WTC11 (cell line): ENCODE results near the gene PPP5C. TPM values are rescaled to one million over a fixed set of nuclear protein-coding genes. Genes with fewer than 3 reads are reported as not detected.
A peak's percentile ranks its signal among the peaks of the same experiment; 100 is the strongest.

Experiments used
- ATAC-seq: fragments of 200-7000 bp; cut with Tn5 transposase; 2 replicates; pipeline ENCODE4 v1.10.0; 2021; ENCODE audit warnings: mild to moderate bottlenecking, moderate library complexity
- CTCF ChIA-PET: fragments of 300-600 bp; sonication (Branson Sonifier 250); formaldehyde crosslinking; loops from one replicate; lab custom pipeline; 2021; ENCODE audit warnings: antibody characterized with exemption; lab: Charles Lee
- POLR2A ChIA-PET: fragments of 350-600 bp; sonication (Branson Sonifier 250); formaldehyde crosslinking; loops from one replicate; lab custom pipeline; 2021; ENCODE audit warnings: antibody characterized with exemption; lab: Charles Lee
- DNase-seq: peaks from one replicate; pipeline ENCODE4 v3.0.0; 2021; ENCODE audit warnings: low spot score
- H3K27ac Mint-ChIP-seq: 2 replicates; pipeline ENCODE4 v1.8.0; 2021; ENCODE audit warnings: mixed read lengths
- H3K27me3 Mint-ChIP-seq: 2 replicates; pipeline ENCODE4 v1.8.0; 2021; ENCODE audit warnings: low read depth, mild to moderate bottlenecking, moderate library complexity, mixed read lengths
- H3K36me3 Mint-ChIP-seq: 2 replicates; pipeline ENCODE4 v1.8.0; 2021; ENCODE audit warnings: mixed read lengths
- H3K4me1 Mint-ChIP-seq: 2 replicates; pipeline ENCODE4 v1.8.0; 2022; ENCODE audit warnings: mixed read lengths
- H3K4me3 Mint-ChIP-seq: 2 replicates; pipeline ENCODE4 v1.8.0; 2021; ENCODE audit warnings: mild to moderate bottlenecking, moderate library complexity, mixed read lengths
- H3K9me3 Mint-ChIP-seq: 2 replicates; pipeline ENCODE4 v1.8.0; 2021; ENCODE audit warnings: mixed read lengths
- E2F4 ChIP-seq: sonication (generic); formaldehyde crosslinking; IDR thresholded peaks from 2 replicates; pipeline ENCODE4 v1.8.1; 2022; ENCODE audit warnings: low read depth, mild to moderate bottlenecking, moderate library complexity, missing genetic modification reagents, borderline replicate concordance
- ETV6 ChIP-seq: sonication (generic); formaldehyde crosslinking; IDR thresholded peaks from 2 replicates; pipeline ENCODE4 v1.8.1; 2022; ENCODE audit warnings: mild to moderate bottlenecking, missing genetic modification reagents
- FOXJ3 ChIP-seq: sonication (generic); formaldehyde crosslinking; IDR thresholded peaks from 2 replicates; pipeline ENCODE4 v1.9.0; 2021; ENCODE audit warnings: missing genetic modification reagents, mild to moderate bottlenecking, borderline replicate concordance
- GTF2I ChIP-seq: fragments of 250-450 bp; sonication (Bioruptor Pico); conservative IDR thresholded peaks from 2 replicates; pipeline ENCODE4 v1.4.0; 2021; ENCODE audit warnings: mild to moderate bottlenecking
- KAT7 ChIP-seq: sonication (generic); formaldehyde crosslinking; IDR thresholded peaks from 2 replicates; pipeline ENCODE4 v1.8.1; 2023; ENCODE audit warnings: missing genetic modification reagents, mild to moderate bottlenecking, borderline replicate concordance
- MYBL2 ChIP-seq: sonication (generic); formaldehyde crosslinking; IDR thresholded peaks from 2 replicates; pipeline ENCODE4 v1.8.1; 2023; ENCODE audit warnings: mild to moderate bottlenecking, moderate library complexity, missing genetic modification reagents
- NR2C2 ChIP-seq: sonication (generic); formaldehyde crosslinking; IDR thresholded peaks from 2 replicates; pipeline ENCODE4 v1.8.0; 2022; ENCODE audit warnings: mild to moderate bottlenecking, missing genetic modification reagents
- NR3C1 ChIP-seq: sonication (generic); formaldehyde crosslinking; conservative IDR thresholded peaks from 2 replicates; pipeline ENCODE4 v1.8.1; 2023; ENCODE audit warnings: low read depth, mild to moderate bottlenecking, missing genetic modification reagents
- PRDM15 ChIP-seq: sonication (generic); formaldehyde crosslinking; IDR thresholded peaks from 2 replicates; pipeline ENCODE4 v1.8.0; 2022; ENCODE audit warnings: missing genetic modification reagents
- TCF7 ChIP-seq: sonication (generic); formaldehyde crosslinking; IDR thresholded peaks from 2 replicates; pipeline ENCODE4 v1.8.0; 2022; ENCODE audit warnings: mild to moderate bottlenecking, low read depth, missing genetic modification reagents, moderate library complexity
- ZNF281 ChIP-seq: sonication (generic); formaldehyde crosslinking; IDR thresholded peaks from 2 replicates; pipeline ENCODE4 v1.8.0; 2023; ENCODE audit warnings: mild to moderate bottlenecking, missing genetic modification reagents
- ZNF317 ChIP-seq: sonication (generic); formaldehyde crosslinking; IDR thresholded peaks from 2 replicates; pipeline ENCODE4 v1.8.1; 2023; ENCODE audit warnings: low read depth, mild to moderate bottlenecking, moderate library complexity, missing genetic modification reagents, borderline replicate concordance
- ZNF396 ChIP-seq: fragments of 250-450 bp; sonication (Bioruptor Pico); IDR thresholded peaks from 2 replicates; pipeline ENCODE4 v1.8.0; 2021; ENCODE audit warnings: mild to moderate bottlenecking, moderate library complexity, borderline replicate concordance
- ZSCAN18 ChIP-seq: fragments of 250-450 bp; sonication (Bioruptor Pico); IDR thresholded peaks from 2 replicates; pipeline ENCODE4 v2.1.2; 2022; ENCODE audit warnings: mild to moderate bottlenecking, moderate library complexity
- total RNA-seq: library from RNA; stranded (reverse); gene quantifications from 3 replicates; pipeline ENCODE4 v1.2.3, GENCODE V29; 2021
- TF ChIP-seq, protein P1 (sequence below): sonication (generic); formaldehyde crosslinking; IDR thresholded peaks from 2 replicates; pipeline ENCODE4 v1.8.1; 2023; ENCODE audit warnings: mild to moderate bottlenecking, missing genetic modification reagents

The PPP5C gene
- total RNA-seq, 1 experiment from 2014 or later, result 107 TPM

DNA sequence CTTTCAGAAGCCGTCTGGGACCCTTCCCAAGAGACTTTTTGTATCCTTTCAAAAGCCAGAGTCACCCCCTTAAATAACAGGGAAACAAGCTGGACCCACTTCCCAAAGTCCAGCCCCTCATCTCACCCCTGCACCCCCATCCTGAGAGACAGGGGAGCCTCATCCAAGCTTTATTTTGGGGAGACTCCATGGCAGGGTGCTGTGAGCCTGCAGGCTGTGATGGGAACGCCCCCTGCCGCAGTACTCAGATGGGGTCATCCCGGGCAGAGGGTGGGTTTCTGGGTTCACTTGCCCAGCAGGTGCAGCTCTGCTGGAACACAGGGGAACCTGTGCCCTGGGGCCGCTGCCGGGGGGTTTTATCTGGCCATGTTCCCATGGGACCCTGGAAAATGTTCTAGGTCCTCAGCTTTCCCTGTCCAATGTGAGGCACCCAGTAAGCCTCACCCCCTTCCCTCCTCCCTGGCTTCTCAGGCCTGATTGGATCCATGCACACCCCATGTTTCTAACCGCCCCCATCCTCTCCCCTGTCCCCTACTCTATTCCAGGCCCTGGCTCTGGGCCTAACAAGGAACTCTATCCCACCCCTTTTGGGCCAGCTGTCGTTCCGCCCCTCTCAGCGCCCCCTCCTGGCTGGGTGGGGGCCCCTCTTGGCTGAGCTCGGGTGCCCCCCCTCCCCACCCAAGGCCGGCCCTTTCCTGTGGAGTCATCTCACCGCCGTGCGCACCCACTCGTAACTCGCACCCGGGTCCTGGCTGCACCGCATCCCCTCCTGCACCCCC, 49.0 kb upstream of the PPP5C start:
- ATAC-seq (no peak), DNase-seq (peak; percentile 35)
- ChIA-PET POLR2A (no interaction called here), CTCF (interaction anchor here (0.6 to 7.2 kb wide), 9 partner anchors 13 to 370 kb away, joined by 3 to 95 read pairs (median 5); partner anchors contain the start of gene PPP5C)
- H3K4me3 Mint-ChIP-seq, result peak overlapping the region; percentile 80
- no peak for TF ChIP-seq GTF2I (CRISPR knock-in tag)
- H3K27ac Mint-ChIP-seq, result no peak overlapping the region
- H3K27me3 Mint-ChIP-seq, result peaks cover 18% of the 10 kb centered on the region
- H3K4me1 Mint-ChIP-seq, result peaks cover 31% of the 10 kb centered on the region
- H3K36me3 Mint-ChIP-seq, result no peaks in the 10 kb centered on the region
- no peaks in the 10 kb centered on the region for H3K9me3 Mint-ChIP-seq

DNA sequence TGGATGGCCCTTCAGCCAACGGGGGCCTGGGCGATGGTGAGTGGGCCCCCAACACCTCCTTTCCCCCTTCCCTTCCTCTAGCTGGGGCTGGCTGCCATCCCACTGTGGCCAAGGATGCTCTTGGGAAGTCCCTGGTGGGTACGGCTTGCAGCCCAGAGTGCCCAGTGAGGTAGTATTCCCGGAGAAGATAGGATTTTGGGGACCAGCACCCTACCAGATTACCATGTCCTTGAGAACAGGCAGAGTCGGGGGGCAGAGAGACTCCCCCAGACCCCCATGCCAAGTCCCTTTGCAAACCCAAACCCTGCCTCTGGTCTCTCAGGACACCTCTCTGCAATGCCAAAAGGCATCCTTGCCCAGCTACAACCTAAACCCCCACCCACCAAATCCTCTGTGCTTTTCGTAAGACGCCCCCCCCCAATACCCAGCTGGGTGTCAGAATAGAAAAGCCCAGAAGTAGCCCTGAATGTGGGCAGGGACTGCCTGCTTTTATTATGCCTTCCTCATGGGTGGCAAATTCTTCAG, 48.3 kb upstream of the PPP5C start:
- TF ChIP-seq FOXJ3 (CRISPR knock-in tag), result no peak
- 0 out of 2 replicates have a peak overlapping the region, but pooled peaks have one; percentile 12 for H3K4me3 Mint-ChIP-seq
- H3K9me3 Mint-ChIP-seq, result no peaks in the 10 kb centered on the region
- ChIA-PET CTCF (interaction anchor here (0.6 to 7.2 kb wide), 9 partner anchors 11 to 371 kb away, joined by 3 to 95 read pairs (median 5); partner anchors contain the start of genes PNMA8B and PPP5C), POLR2A (no interaction called here)
- H3K27me3 Mint-ChIP-seq, result peaks cover 18% of the 10 kb centered on the region
- no peaks in the 10 kb centered on the region for H3K36me3 Mint-ChIP-seq
- peaks cover 35% of the 10 kb centered on the region for H3K4me1 Mint-ChIP-seq
- H3K27ac Mint-ChIP-seq, result no peak overlapping the region
- no peak for ATAC-seq
- no peak for DNase-seq

DNA sequence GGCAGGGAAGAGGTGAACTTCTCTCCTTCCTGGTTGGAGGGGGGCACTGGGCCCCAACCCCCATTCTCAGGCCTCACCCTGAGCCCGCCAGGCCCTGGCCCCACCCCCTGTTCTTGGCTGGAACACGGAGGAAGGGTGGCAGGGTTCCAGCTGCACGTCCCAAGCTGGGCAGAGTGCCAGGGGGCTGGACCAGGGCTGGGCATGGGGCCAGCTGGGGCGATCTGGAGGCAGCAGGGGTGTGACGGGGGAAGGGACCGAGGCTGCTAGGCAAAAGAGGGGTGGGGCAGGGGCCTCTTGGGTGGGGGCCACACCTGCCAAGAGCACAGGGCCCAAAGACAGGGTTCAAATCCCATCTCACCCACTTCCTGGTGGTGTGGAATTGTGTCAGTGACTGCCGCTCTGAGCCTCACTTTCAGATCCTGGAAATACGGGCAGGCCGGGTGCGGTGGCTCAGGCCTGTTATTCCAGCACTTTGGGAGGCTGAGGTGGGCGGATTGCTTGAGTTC, 47.8 kb upstream of the PPP5C start:
- TF ChIP-seq ZNF281 (no peak), ETV6 (CRISPR knock-in tag) (no peak), ZNF396 (CRISPR knock-in tag) (no peak), NR3C1 (CRISPR knock-in tag) (no peak), MYBL2 (CRISPR knock-in tag) (no peak), ZSCAN18 (CRISPR knock-in tag) (no peak), PRDM15 (no peak), E2F4 (no peak), KAT7 (no peak), TCF7 (no peak), ZNF317 (CRISPR knock-in tag) (no peak), NR2C2 (CRISPR knock-in tag) (no peak)
- TF ChIP-seq, protein P1, sequence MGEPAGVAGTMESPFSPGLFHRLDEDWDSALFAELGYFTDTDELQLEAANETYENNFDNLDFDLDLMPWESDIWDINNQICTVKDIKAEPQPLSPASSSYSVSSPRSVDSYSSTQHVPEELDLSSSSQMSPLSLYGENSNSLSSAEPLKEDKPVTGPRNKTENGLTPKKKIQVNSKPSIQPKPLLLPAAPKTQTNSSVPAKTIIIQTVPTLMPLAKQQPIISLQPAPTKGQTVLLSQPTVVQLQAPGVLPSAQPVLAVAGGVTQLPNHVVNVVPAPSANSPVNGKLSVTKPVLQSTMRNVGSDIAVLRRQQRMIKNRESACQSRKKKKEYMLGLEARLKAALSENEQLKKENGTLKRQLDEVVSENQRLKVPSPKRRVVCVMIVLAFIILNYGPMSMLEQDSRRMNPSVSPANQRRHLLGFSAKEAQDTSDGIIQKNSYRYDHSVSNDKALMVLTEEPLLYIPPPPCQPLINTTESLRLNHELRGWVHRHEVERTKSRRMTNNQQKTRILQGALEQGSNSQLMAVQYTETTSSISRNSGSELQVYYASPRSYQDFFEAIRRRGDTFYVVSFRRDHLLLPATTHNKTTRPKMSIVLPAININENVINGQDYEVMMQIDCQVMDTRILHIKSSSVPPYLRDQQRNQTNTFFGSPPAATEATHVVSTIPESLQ (CRISPR knock-in tag), result no peak
- Mint-ChIP-seq H3K9me3 (no peaks in the 10 kb centered on the region), H3K4me1 (peaks cover 38% of the 10 kb centered on the region), H3K4me3 (0 out of 2 replicates have a peak overlapping the region, but pooled peaks have one; percentile 12), H3K27ac (no peak overlapping the region), H3K27me3 (peaks cover 18% of the 10 kb centered on the region), H3K36me3 (no peaks in the 10 kb centered on the region)
- DNase-seq (no peak), ATAC-seq (no peak)
- ChIA-PET POLR2A (no interaction called here), CTCF (interaction anchor here (0.6 to 7.2 kb wide), 8 partner anchors 11 to 371 kb away, joined by 3 to 95 read pairs (median 4); partner anchors contain the start of genes PNMA8B and PPP5C)
